Testis (tissue), 2 donors: ENCODE data around the gene NFATC2IP.

Experiments used
- POLR2A ChIP-seq: fragments of 450-650 bp; IDR thresholded peaks from one replicate; pipeline ENCODE4 v1.6.1; 2017; ENCODE audit warnings: antibody characterized with exemption, mild to moderate bottlenecking, moderate library complexity
- TF ChIP-seq, protein P1 (sequence below), 3 experiments: fragments of 450-650 bp in 2 of 3; fragments of 200-600 bp in 1 of 3; sonication (generic) in 1 of 3; IDR thresholded peaks; one replicate each; pipeline ENCODE4 v1.5.1; 2016 to 2019; ENCODE audit warnings: antibody characterized with exemption in 3 of 3, mild to moderate bottlenecking in 2 of 3, moderate library complexity in 1 of 3

DNA sequence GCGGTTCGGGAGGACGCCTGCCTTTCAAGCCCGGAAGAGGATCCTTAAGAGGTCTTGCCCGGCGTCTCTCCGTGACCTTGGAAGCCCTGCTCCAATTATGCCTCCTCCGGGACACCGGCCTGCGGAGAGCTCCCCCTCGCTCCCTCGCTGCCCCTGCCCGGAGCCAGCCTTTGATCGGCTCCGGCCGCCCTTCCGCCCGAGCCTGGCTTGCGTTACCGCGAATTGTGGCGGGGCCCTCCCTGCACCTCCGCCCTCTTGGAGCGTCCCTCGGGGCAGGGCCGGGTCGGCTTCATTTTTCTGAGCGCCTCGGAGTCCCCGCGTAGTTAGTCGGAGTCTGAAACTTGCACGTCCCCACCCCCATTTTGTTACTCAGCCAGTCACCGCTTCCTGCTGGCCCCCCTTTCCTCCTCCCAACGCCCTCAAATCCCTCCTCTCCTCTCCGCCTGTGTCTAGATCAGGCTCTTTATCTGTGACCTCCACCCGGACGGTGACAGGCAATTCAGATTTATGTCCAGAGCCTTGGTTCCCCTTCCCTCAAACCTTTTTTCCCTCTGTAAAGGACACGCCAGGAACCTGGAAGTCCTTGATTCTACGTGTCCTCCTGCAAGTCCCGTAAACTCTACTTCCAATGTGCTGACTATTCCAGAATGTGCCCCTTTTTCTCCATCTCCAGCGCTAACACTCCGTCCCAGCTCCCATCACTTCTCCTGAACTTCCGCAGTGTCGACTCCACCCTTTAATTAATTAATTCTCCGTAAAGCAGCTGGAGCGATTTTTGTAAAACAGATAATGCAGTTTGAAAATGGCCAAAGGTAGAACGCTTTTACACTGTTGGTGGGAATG, 25.1 kb upstream of the NFATC2IP start:
- TF ChIP-seq, protein P1, sequence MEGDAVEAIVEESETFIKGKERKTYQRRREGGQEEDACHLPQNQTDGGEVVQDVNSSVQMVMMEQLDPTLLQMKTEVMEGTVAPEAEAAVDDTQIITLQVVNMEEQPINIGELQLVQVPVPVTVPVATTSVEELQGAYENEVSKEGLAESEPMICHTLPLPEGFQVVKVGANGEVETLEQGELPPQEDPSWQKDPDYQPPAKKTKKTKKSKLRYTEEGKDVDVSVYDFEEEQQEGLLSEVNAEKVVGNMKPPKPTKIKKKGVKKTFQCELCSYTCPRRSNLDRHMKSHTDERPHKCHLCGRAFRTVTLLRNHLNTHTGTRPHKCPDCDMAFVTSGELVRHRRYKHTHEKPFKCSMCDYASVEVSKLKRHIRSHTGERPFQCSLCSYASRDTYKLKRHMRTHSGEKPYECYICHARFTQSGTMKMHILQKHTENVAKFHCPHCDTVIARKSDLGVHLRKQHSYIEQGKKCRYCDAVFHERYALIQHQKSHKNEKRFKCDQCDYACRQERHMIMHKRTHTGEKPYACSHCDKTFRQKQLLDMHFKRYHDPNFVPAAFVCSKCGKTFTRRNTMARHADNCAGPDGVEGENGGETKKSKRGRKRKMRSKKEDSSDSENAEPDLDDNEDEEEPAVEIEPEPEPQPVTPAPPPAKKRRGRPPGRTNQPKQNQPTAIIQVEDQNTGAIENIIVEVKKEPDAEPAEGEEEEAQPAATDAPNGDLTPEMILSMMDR (IDR thresholded peaks at IDR 0.05) = no peak
- TF ChIP-seq POLR2A = no peak
